Measurements from ENCODE around the gene SCN11A.
"Not testable (repeated sequence)": the region's sequence is repeated elsewhere in the genome, so short reads cannot be mapped to it uniquely, and the experiment has no call there.

Gene SCN11A

GRCh38 chr3:39064646-39065045, 12.9 kb upstream of the SCN11A start:
- no peak for DNase-seq

GRCh38 chr3:39063143-39063542, 11.4 kb upstream of the SCN11A start:
- no peak for DNase-seq

GRCh38 chr3:39062180-39062579, 10.4 kb upstream of the SCN11A start:
- DNase-seq: no peak

GRCh38 chr3:39061228-39061627, 9.5 kb upstream of the SCN11A start:
- not testable (repeated sequence) for DNase-seq

- DNase-seq: no peak
Measured at GRCh38 chr3:39056151-39056550, 4.4 kb upstream of the SCN11A start.

GRCh38 chr3:39053696-39054095, 2.0 kb upstream of the SCN11A start:
- DNase-seq: no peak

- no peak for DNase-seq
Measured at GRCh38 chr3:39052583-39052982, 839 bp upstream of the SCN11A start.

GRCh38 chr3:39050029-39050428, 1.7 kb downstream of the SCN11A start:
- no peak for DNase-seq

GRCh38 chr3:39038165-39038564, 13.6 kb downstream of the SCN11A start:
- DNase-seq: no peak

- DNase-seq: no peak
Measured at GRCh38 chr3:39029556-39029955, 22.2 kb downstream of the SCN11A start.

- no peak for DNase-seq
Measured at GRCh38 chr3:39028546-39028945, 23.2 kb downstream of the SCN11A start.

- DNase-seq: no peak
Measured at GRCh38 chr3:39025222-39025970, 26.3 kb downstream of the SCN11A start.

GRCh38 chr3:39024497-39024896, 27.2 kb downstream of the SCN11A start:
- no peak for DNase-seq

GRCh38 chr3:39022286-39022630, 29.5 kb downstream of the SCN11A start:
- DNase-seq: no peak

GRCh38 chr3:39021465-39022285, 30.1 kb downstream of the SCN11A start:
- no peak for DNase-seq

- no peak for DNase-seq
Measured at GRCh38 chr3:39021029-39021428, 30.7 kb downstream of the SCN11A start.

- no peak for DNase-seq
Measured at GRCh38 chr3:39019299-39019698, 32.4 kb downstream of the SCN11A start.

GRCh38 chr3:39015418-39015817, 36.3 kb downstream of the SCN11A start:
- DNase-seq: no peak

- DNase-seq: no peak
Measured at GRCh38 chr3:39013921-39014509, 37.7 kb downstream of the SCN11A start.

GRCh38 chr3:39013289-39013688, 38.5 kb downstream of the SCN11A start:
- DNase-seq: no peak

GRCh38 chr3:39011191-39011736, 40.5 kb downstream of the SCN11A start:
- DNase-seq: no peak

GRCh38 chr3:39005295-39005694, 46.4 kb downstream of the SCN11A start:
- DNase-seq: no peak
